ENCODE measurements around the gene POGLUT2.
A peak's percentile ranks its signal among the peaks of the same experiment; 100 is the strongest.

POGLUT2 gene

DNA sequence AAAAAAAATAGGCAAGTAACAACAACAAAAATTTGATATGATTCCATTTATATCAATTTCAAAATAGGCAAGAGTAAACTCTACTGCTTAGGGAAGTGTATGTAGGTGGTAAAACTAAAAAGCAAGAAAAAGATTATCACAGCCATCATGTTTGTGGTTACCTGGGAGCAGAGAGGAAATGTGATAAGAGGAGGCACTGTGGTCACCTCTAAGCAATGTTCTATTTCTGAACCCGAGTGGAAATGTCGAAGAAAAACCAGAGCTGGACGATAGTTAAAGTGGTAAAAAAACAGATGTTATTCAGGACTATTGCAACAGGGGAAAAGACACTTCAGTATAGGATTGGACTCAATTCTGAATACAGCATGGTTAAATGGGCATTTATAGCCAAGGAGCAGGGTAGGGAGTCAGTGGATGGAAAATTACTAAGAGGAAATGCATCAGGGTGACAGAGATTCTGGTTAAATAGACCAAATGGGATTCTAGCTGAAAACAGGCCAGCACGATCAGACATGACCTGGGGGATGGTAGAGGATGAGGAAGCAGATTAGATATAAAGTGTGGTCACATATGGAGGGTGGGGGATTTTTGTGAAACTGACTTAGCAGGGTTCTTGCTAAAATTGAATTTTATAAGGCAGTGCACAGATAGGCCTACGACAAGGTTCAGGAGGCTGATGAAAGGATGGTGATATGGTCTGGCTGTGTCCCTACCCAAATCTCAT, 19.2 kb downstream of the POGLUT2 start:
- H3K27ac ChIP-seq (ENCODE audit: insufficient read depth, low read length, poor library complexity, severe bottlenecking) = peak overlapping the region; percentile 47
- no peak for DNase-seq

DNA sequence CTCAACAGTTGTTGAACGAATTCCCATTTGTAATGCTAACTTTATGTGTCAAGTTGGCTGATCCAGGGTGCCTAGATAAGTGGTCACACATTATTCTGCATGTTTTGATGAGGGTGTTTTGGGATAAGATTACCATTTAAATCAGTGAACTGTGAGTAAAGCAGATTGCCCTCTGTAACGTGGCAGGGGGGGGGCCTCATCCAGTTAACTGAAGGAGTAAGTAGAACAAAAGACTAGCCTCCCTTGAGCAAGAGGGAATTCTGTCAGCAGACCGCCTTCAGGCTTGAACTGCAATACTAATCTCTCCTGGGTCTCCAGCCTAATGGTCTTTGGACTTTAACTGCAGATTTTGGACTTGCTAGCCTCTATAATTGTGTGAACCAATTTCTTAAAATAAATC, 21.0 kb downstream of the POGLUT2 start:
- H3K4me1 ChIP-seq (ENCODE audit: control insufficient read depth, insufficient read depth, low read length, poor library complexity, severe bottlenecking) = peaks cover 23% of the 10 kb centered on the region
- H3K27ac ChIP-seq (ENCODE audit: insufficient read depth, low read length, poor library complexity, severe bottlenecking) = no peak overlapping the region
- DNase-seq = no peak
- no peaks in the 10 kb centered on the region for H3K9me3 ChIP-seq (ENCODE audit: control insufficient read depth, low read length)
- no peaks in the 10 kb centered on the region for H3K36me3 ChIP-seq (ENCODE audit: control insufficient read depth, insufficient read depth, low read length)
- no peaks in the 10 kb centered on the region for H3K27me3 ChIP-seq (replicated peaks; ENCODE audit: control insufficient read depth, insufficient read depth, low read length, poor library complexity, severe bottlenecking)
- H3K4me3 ChIP-seq (ENCODE audit: insufficient read depth, low read depth, low read length, poor library complexity, severe bottlenecking) = no peak overlapping the region

More for the DNA sequence above, 19.2 kb downstream of the POGLUT2 start:
- Histone ChIP-seq H3K4me3 (ENCODE audit: insufficient read depth, low read depth, low read length, poor library complexity, severe bottlenecking) (no peak overlapping the region), H3K4me1 (ENCODE audit: control insufficient read depth, insufficient read depth, low read length, poor library complexity, severe bottlenecking) (peaks cover 16% of the 10 kb centered on the region), H3K9me3 (ENCODE audit: control insufficient read depth, low read length) (no peaks in the 10 kb centered on the region), H3K36me3 (ENCODE audit: control insufficient read depth, insufficient read depth, low read length) (no peaks in the 10 kb centered on the region), H3K27me3 (replicated peaks; ENCODE audit: control insufficient read depth, insufficient read depth, low read length, poor library complexity, severe bottlenecking) (no peaks in the 10 kb centered on the region)

DNA sequence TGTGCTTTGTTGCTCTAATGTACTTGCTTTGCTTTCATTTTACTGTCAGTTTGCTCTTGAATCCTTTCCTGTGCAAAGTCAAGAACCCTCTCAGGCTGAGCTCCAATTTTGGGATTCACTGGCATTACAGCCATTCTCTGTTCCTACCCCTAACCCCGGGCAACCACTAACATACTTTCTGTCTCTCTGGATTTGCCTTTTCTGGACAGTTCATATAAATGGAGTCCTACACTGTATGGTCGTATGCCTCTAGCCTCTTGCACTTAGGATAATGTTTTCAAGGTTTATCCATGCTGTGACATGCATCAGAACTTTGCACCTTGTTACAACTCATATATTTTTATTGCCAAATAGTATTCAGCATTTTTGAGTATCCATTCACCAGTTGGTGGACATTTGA, 22.5 kb downstream of the POGLUT2 start:
- Histone ChIP-seq H3K4me3 (ENCODE audit: insufficient read depth, low read depth, low read length, poor library complexity, severe bottlenecking) (no peak overlapping the region), H3K27me3 (replicated peaks; ENCODE audit: control insufficient read depth, insufficient read depth, low read length, poor library complexity, severe bottlenecking) (no peaks in the 10 kb centered on the region), H3K4me1 (ENCODE audit: control insufficient read depth, insufficient read depth, low read length, poor library complexity, severe bottlenecking) (peaks cover 26% of the 10 kb centered on the region), H3K27ac (ENCODE audit: insufficient read depth, low read length, poor library complexity, severe bottlenecking) (no peak overlapping the region), H3K36me3 (ENCODE audit: control insufficient read depth, insufficient read depth, low read length) (no peaks in the 10 kb centered on the region), H3K9me3 (ENCODE audit: control insufficient read depth, low read length) (no peaks in the 10 kb centered on the region)
- DNase-seq = no peak

DNA sequence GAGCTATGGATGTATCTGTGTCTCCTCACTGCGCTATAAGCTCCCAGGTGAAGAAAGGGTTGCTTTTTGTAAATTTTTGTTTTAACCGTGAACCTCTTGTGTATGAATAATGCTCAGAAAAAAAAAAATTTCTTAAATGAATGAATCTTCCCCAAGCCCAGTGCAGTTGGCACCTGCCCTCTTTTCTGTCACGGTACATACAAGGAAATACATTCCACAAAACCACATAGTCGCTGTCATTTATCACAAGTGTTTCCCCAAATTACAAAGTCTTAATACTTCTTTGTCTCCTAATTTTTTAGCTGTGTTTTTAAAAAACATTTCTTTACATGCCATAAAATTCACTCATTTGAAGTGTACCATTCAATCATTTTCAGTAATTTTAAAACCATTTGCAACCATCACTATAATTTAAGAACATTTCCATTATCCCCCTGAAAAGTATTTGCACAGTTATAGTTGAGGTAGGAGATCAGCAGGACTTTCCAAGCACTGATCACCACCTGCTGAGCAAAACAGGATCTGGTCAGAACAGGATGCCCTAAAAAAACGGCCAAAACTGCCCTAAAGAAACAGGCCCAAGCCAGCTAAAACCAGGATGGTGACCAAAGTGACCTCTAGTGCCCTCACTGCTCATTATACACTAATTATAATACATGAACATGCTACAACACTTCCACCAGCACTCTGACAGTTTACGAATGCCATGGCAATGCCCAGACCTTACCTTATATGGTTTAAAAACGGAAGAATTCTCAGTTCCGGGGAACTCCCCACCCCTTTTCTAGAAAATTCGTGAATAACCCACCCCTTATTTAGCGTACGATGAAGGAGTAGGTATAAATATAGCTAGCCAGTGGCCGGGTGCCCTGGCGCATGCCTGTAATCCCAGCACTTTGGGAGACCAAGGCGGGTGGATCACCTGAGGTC, 23.9 kb downstream of the POGLUT2 start:
- no peak overlapping the region for H3K27ac ChIP-seq (ENCODE audit: insufficient read depth, low read length, poor library complexity, severe bottlenecking)
- H3K4me3 ChIP-seq (ENCODE audit: insufficient read depth, low read depth, low read length, poor library complexity, severe bottlenecking) = no peak overlapping the region
- DNase-seq = no peak
- H3K9me3 ChIP-seq (ENCODE audit: control insufficient read depth, low read length) = no peaks in the 10 kb centered on the region
- no peaks in the 10 kb centered on the region for H3K36me3 ChIP-seq (ENCODE audit: control insufficient read depth, insufficient read depth, low read length)
- peaks cover 22% of the 10 kb centered on the region for H3K4me1 ChIP-seq (ENCODE audit: control insufficient read depth, insufficient read depth, low read length, poor library complexity, severe bottlenecking)
- H3K27me3 ChIP-seq (replicated peaks; ENCODE audit: control insufficient read depth, insufficient read depth, low read length, poor library complexity, severe bottlenecking) = no peaks in the 10 kb centered on the region

DNA sequence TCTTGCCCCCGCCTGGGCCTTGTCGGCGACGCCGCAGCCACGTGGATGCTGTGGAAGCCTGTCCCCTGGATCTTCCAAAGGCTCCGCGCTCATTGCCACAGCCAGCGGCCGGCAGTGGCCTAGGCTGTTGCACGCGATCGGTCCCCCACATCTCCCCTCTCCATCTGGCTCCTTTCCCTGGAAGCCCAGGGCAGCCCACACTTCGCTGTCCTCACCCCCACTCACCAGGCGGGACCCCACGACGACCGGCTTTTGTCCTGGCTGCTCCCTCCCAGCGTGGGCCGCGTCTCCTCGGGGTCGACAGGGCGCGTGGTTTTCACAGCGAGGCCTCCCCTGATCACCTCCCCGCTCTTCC, 24.6 kb downstream of the POGLUT2 start:
- H3K4me3 ChIP-seq (ENCODE audit: insufficient read depth, low read depth, low read length, poor library complexity, severe bottlenecking) = peak overlapping the region; percentile 97
- H3K27me3 ChIP-seq (replicated peaks; ENCODE audit: control insufficient read depth, insufficient read depth, low read length, poor library complexity, severe bottlenecking) = no peaks in the 10 kb centered on the region
- peaks cover 15% of the 10 kb centered on the region for H3K4me1 ChIP-seq (ENCODE audit: control insufficient read depth, insufficient read depth, low read length, poor library complexity, severe bottlenecking)
- peak overlapping the region; percentile 75 for H3K27ac ChIP-seq (ENCODE audit: insufficient read depth, low read length, poor library complexity, severe bottlenecking)
- H3K9me3 ChIP-seq (ENCODE audit: control insufficient read depth, low read length) = no peaks in the 10 kb centered on the region
- no peak for DNase-seq
- no peaks in the 10 kb centered on the region for H3K36me3 ChIP-seq (ENCODE audit: control insufficient read depth, insufficient read depth, low read length)

DNA sequence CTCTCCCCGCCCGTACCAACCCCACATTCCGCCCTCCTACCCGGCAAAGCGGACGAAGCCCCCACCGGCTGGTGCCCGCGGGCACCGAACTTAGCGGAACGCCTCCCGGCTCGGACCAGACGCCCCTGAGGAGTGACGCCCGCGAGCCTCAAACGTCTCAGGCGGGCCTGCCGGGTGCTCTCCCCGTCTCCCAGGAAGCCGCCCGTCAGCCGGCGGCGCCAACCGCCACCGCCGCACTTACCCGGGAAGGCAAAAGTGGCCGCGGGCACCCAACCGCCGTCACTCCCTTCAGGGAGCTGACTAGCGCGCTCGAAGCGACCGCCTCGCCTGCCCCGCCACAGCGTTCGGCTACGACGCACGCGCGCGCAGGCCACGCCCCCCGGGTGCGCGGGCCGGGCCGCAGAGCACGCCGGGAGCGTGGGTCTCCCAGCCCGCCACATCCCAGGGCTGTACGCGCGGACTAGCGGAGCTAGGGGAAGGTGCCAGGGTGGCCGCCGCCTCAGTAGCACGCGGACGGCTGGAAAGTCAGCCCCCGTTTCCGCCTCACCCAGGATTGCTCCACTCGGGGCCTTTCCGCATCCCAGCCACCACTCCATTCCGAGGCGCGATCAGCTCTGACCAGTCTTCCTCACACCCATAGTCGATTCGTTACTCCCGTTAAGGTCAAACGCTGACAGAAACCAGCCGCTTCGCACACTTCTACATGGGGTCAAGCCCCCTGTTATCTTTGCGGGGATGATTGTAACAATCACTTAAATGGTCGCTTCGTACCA, 25.1 kb downstream of the POGLUT2 start, which contains the start of gene TEX30:
Gene TEX30 (minus strand): TSS at position 346 of the 773 bp plus-strand sequence. CDS start 3,760 bp downstream, outside the sequence.
- H3K4me3 ChIP-seq (ENCODE audit: insufficient read depth, low read depth, low read length, poor library complexity, severe bottlenecking) = peak within 1 kb of the TSS; percentile 97
- peaks cover 10% of the 10 kb centered on the region for H3K4me1 ChIP-seq (ENCODE audit: control insufficient read depth, insufficient read depth, low read length, poor library complexity, severe bottlenecking)
- no peaks in the 10 kb centered on the region for H3K27me3 ChIP-seq (replicated peaks; ENCODE audit: control insufficient read depth, insufficient read depth, low read length, poor library complexity, severe bottlenecking)
- H3K9me3 ChIP-seq (ENCODE audit: control insufficient read depth, low read length) = no peaks in the 10 kb centered on the region
- H3K27ac ChIP-seq (ENCODE audit: insufficient read depth, low read length, poor library complexity, severe bottlenecking) = peak within 1 kb of the TSS; percentile 75
- H3K36me3 ChIP-seq (ENCODE audit: control insufficient read depth, insufficient read depth, low read length) = no peaks in the 10 kb centered on the region
- peak; percentile 79 to 81 (median 81) for DNase-seq

DNA sequence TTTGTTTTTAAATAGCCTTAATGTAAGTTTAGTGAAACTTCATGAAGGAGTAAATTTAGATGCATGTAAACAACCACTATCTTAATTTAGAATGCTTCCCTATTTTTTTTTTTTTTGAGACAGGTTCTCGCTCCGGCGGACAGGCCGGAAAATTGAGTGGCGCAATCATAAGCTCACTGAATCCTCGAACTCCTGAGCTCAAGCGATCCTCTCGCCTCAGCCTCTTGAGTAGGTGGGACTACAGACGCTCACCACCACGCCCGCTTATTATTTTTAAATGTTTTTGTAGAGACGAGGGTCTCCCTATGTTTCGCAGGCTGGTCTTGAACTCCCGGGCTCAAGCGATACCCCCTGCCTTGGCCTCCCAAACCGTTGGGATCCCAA, 26.7 kb downstream of the POGLUT2 start:
- no peak for DNase-seq
- Histone ChIP-seq H3K4me3 (ENCODE audit: insufficient read depth, low read depth, low read length, poor library complexity, severe bottlenecking) (peak overlapping the region; percentile 97), H3K9me3 (ENCODE audit: control insufficient read depth, low read length) (no peaks in the 10 kb centered on the region), H3K27ac (ENCODE audit: insufficient read depth, low read length, poor library complexity, severe bottlenecking) (no peak overlapping the region), H3K27me3 (replicated peaks; ENCODE audit: control insufficient read depth, insufficient read depth, low read length, poor library complexity, severe bottlenecking) (no peaks in the 10 kb centered on the region), H3K4me1 (ENCODE audit: control insufficient read depth, insufficient read depth, low read length, poor library complexity, severe bottlenecking) (peaks cover 9% of the 10 kb centered on the region), H3K36me3 (ENCODE audit: control insufficient read depth, insufficient read depth, low read length) (no peaks in the 10 kb centered on the region)

DNA sequence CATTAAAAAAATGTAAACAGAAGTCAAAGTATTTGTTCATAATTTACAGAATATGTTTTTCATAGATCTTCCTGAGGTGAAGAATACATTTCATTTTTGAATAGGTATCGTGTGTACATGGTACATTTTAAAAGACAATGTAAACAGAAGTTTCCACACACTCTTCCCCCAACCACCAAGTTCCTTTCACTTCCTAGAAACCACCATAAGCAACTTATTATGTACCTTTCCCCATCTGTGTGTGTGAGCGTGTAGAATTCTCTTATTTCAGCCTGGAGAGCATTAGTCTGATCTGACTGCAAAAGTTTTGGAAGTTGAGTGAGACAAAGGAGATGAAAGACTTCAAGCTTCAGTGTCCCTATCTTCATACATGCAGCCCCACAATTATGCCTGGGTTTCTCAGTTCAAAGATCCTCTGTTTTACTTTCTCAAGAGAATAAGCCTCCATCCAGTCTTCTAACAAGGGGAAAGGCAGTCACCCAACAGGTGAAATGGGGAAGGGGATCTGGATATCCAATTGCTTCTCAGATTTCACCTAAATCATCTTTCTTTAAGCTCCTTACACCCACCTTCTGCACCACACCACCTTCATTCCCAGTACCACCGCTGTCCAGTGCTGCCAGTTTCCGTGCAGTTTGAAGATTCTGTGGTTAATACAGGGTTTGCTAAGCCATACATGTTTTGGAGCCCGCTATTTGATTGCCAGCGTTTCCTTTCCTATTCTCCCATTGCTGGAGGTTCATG, 27.3 kb downstream of the POGLUT2 start:
- Histone ChIP-seq H3K36me3 (ENCODE audit: control insufficient read depth, insufficient read depth, low read length) (no peaks in the 10 kb centered on the region), H3K27me3 (replicated peaks; ENCODE audit: control insufficient read depth, insufficient read depth, low read length, poor library complexity, severe bottlenecking) (no peaks in the 10 kb centered on the region), H3K9me3 (ENCODE audit: control insufficient read depth, low read length) (no peaks in the 10 kb centered on the region), H3K4me1 (ENCODE audit: control insufficient read depth, insufficient read depth, low read length, poor library complexity, severe bottlenecking) (peaks cover 9% of the 10 kb centered on the region), H3K4me3 (ENCODE audit: insufficient read depth, low read depth, low read length, poor library complexity, severe bottlenecking) (no peak overlapping the region), H3K27ac (ENCODE audit: insufficient read depth, low read length, poor library complexity, severe bottlenecking) (no peak overlapping the region)
- DNase-seq = no peak

DNA sequence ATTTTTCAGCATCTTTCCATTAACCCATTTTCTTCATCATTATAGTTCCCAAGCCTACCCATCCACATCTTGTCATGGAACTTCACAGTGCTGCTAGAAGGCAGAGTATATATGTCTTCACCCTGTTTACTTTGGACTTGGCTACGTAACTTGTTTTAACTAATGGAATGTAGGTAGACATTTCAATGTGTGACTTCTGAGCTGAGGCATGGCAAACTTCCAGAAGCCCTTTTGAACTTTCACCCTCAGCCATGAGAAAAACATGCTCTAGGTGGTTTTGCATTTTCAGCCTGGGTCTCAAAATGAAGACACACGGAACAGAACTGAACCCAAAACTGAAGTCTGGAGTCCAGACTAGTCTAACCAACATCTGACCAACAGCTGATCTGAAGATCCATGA, 28.3 kb downstream of the POGLUT2 start:
- Histone ChIP-seq H3K9me3 (ENCODE audit: control insufficient read depth, low read length) (no peaks in the 10 kb centered on the region), H3K27ac (ENCODE audit: insufficient read depth, low read length, poor library complexity, severe bottlenecking) (no peak overlapping the region), H3K36me3 (ENCODE audit: control insufficient read depth, insufficient read depth, low read length) (no peaks in the 10 kb centered on the region), H3K27me3 (replicated peaks; ENCODE audit: control insufficient read depth, insufficient read depth, low read length, poor library complexity, severe bottlenecking) (no peaks in the 10 kb centered on the region), H3K4me1 (ENCODE audit: control insufficient read depth, insufficient read depth, low read length, poor library complexity, severe bottlenecking) (peaks cover 9% of the 10 kb centered on the region), H3K4me3 (ENCODE audit: insufficient read depth, low read depth, low read length, poor library complexity, severe bottlenecking) (no peak overlapping the region)
- DNase-seq = no peak
